HG02973 (cell line): ENCODE measurements around the gene TTC34.

ENCODE experiments used
- ATAC-seq: cut with Tn5 transposase; IDR thresholded peaks from one replicate; pipeline ENCODE4 v1.9.1; 2021; ENCODE audit warnings: moderate library complexity; ENCODE audit not compliant: unreplicated experiment

The TTC34 gene

GRCh38 chr1:2812939-2813653 is 11.6 kb upstream of the TTC34 start:
- ATAC-seq = no peak

GRCh38 chr1:2812136-2812535 is 10.6 kb upstream of the TTC34 start:
- no peak for ATAC-seq

- no peak for ATAC-seq
Measured at GRCh38 chr1:2811533-2811918, 10.0 kb upstream of the TTC34 start.

- ATAC-seq = no peak
Measured at GRCh38 chr1:2810899-2811532, 9.5 kb upstream of the TTC34 start.

GRCh38 chr1:2810281-2810680 is 8.8 kb upstream of the TTC34 start:
- ATAC-seq = no peak

GRCh38 chr1:2809656-2810055 is 8.2 kb upstream of the TTC34 start:
- ATAC-seq = no peak

- ATAC-seq = no peak
Measured at GRCh38 chr1:2808831-2809605, 7.5 kb upstream of the TTC34 start.

GRCh38 chr1:2808386-2808705 is 6.9 kb upstream of the TTC34 start:
- ATAC-seq = no peak

GRCh38 chr1:2807678-2808385 is 6.3 kb upstream of the TTC34 start:
- no peak for ATAC-seq

GRCh38 chr1:2807036-2807435 is 5.5 kb upstream of the TTC34 start:
- ATAC-seq = no peak

- no peak for ATAC-seq
Measured at GRCh38 chr1:2806591-2806990, 5.1 kb upstream of the TTC34 start.

GRCh38 chr1:2805801-2806430 is 4.4 kb upstream of the TTC34 start:
- no peak for ATAC-seq

GRCh38 chr1:2804628-2805351 is 3.3 kb upstream of the TTC34 start:
- no peak for ATAC-seq

GRCh38 chr1:2803931-2804627 is 2.6 kb upstream of the TTC34 start:
- ATAC-seq = no peak

- no peak for ATAC-seq
Measured at GRCh38 chr1:2803086-2803930, 1.8 kb upstream of the TTC34 start.

- no peak for ATAC-seq
Measured at GRCh38 chr1:2802421-2802961, 998 bp upstream of the TTC34 start.

GRCh38 chr1:2801046-2801445 is 447 bp downstream of the TTC34 start:
- ATAC-seq = no peak

GRCh38 chr1:2800664-2801045 is 838 bp downstream of the TTC34 start:
- no peak for ATAC-seq
